Tibial nerve (tissue), 4 donors: ENCODE results near the gene RAB11FIP4. TPM values are rescaled to one million over a fixed set of nuclear protein-coding genes. Genes with fewer than 3 reads are reported as not detected.
"Not testable (repeated sequence)": the region's sequence is repeated elsewhere in the genome, so short reads cannot be mapped to it uniquely, and the experiment has no call there.

Source experiments
- DNase-seq, 2 donors: peaks; one replicate each; pipeline ENCODE4 v3.0.0-alpha.2; 2019; ENCODE audit warnings: low spot score in 2 of 2
- H3K27ac ChIP-seq, 4 donors: fragments of 200-600 bp; sonication (generic) in 3 of 4; one replicate each; pipeline ENCODE4 v1.5.1; 2017 to 2019; ENCODE audit warnings: mild to moderate bottlenecking in 1 of 4
- H3K27me3 ChIP-seq, 2 donors: fragments of 200-600 bp; sonication (generic) in 1 of 2; one replicate each; pipeline versions ENCODE4 v1.5.1 to v1.6.0; 2017 to 2019
- H3K36me3 ChIP-seq, 3 donors: fragments of 200-600 bp; sonication (generic); one replicate each; pipeline ENCODE4 v1.5.1; 2018 to 2019
- H3K4me1 ChIP-seq, 4 donors: fragments of 200-600 bp; sonication (generic) in 3 of 4; one replicate each; pipeline ENCODE4 v1.5.1; 2017 to 2019
- H3K4me3 ChIP-seq, 4 donors: fragments of 200-600 bp; sonication (generic) in 3 of 4; one replicate each; pipeline ENCODE4 v1.5.1; 2017 to 2019; ENCODE audit warnings: mild to moderate bottlenecking in 1 of 4, moderate library complexity in 1 of 4
- H3K9me3 ChIP-seq, 4 donors: fragments of 200-600 bp; sonication (generic) in 3 of 4; one replicate each; pipeline ENCODE4 v1.5.1; 2017 to 2019
- CTCF ChIP-seq, 5 experiments: fragments of 200-600 bp in 3 of 5; fragments of 450-650 bp in 2 of 5; sonication (generic) in 3 of 5; IDR thresholded peaks; one replicate each; pipeline ENCODE4 v1.5.1; 2016 to 2019; ENCODE audit warnings: antibody characterized with exemption in 5 of 5, mild to moderate bottlenecking in 3 of 5, moderate library complexity in 2 of 5
- EP300 ChIP-seq, 2 donors: sonication (generic); formaldehyde crosslinking; IDR thresholded peaks; one replicate each; pipeline ENCODE4 v1.6.1; 2017; ENCODE audit warnings: antibody characterized with exemption in 2 of 2, mild to moderate bottlenecking in 1 of 2
- POLR2A ChIP-seq, 2 donors: fragments of 450-650 bp; IDR thresholded peaks; one replicate each; pipeline ENCODE4 v1.6.1; 2017; ENCODE audit warnings: antibody characterized with exemption in 2 of 2, mild to moderate bottlenecking in 2 of 2, moderate library complexity in 2 of 2
- WGBS, 2 donors: methylation state at CpG; one replicate each; pipeline ENCODE4 v1.1.5; 2018; 5-methylcytosine and 5-hydroxymethylcytosine counted together
- total RNA-seq, 4 donors: library from RNA; depleted of rRNA; stranded (reverse); fragments of >200 nt; gene quantifications; one replicate each; pipeline ENCODE4 v1.1.0, GENCODE V29; 2016

The RAB11FIP4 gene
- total RNA-seq, 4 donors from 2014 or later: 2.7 to 6.9 (median 4.1) TPM

GRCh38 chr17:31439716-31440115, 48.2 kb downstream of the RAB11FIP4 start:
- H3K4me1 ChIP-seq: peaks cover 0 to 8% (median 0%) of the 10 kb centered on the region in 4 donors
- H3K4me3 ChIP-seq: no peak overlapping the region
- TF ChIP-seq POLR2A (IDR thresholded peaks at IDR 0.05) (no peak), CTCF (IDR thresholded peaks at IDR 0.05) (no peak), EP300 (IDR thresholded peaks at IDR 0.05) (no peak)
- H3K36me3 ChIP-seq: no peaks in the 10 kb centered on the region
- no peak overlapping the region for H3K27ac ChIP-seq
- DNase-seq: no peak
- 89 to 91% methylated on average over 4 of the region's 4 CpGs for WGBS, 2 donors
- H3K27me3 ChIP-seq: no peaks in the 10 kb centered on the region
- H3K9me3 ChIP-seq: no peaks in the 10 kb centered on the region

GRCh38 chr17:31442276-31442675, 50.8 kb downstream of the RAB11FIP4 start:
- Histone ChIP-seq H3K27ac (no peak overlapping the region), H3K9me3 (no peaks in the 10 kb centered on the region), H3K36me3 (no peaks in the 10 kb centered on the region), H3K4me3 (no peak overlapping the region), H3K4me1 (peaks cover 0 to 3% (median 0%) of the 10 kb centered on the region in 4 donors), H3K27me3 (no peaks in the 10 kb centered on the region)
- WGBS, 2 donors: 76 to 78% methylated on average over 5 of the region's 5 CpGs
- TF ChIP-seq POLR2A (IDR thresholded peaks at IDR 0.05): no peak
- TF ChIP-seq CTCF (IDR thresholded peaks at IDR 0.05): no peak
- no peak for TF ChIP-seq EP300 (IDR thresholded peaks at IDR 0.05)
- no peak for DNase-seq

GRCh38 chr17:31442856-31443255, 51.4 kb downstream of the RAB11FIP4 start:
- not testable (repeated sequence) for H3K4me1 ChIP-seq, H3K36me3 ChIP-seq, DNase-seq, H3K4me3 ChIP-seq, H3K27me3 ChIP-seq, H3K27ac ChIP-seq, H3K9me3 ChIP-seq
- WGBS, 2 donors: 61 to 65% methylated on average over 5 of the region's 5 CpGs

- Histone ChIP-seq H3K4me1 (no peaks in the 10 kb centered on the region), H3K27me3 (no peaks in the 10 kb centered on the region), H3K9me3 (no peaks in the 10 kb centered on the region), H3K36me3 (no peaks in the 10 kb centered on the region), H3K27ac (no peak overlapping the region), H3K4me3 (no peak overlapping the region)
- DNase-seq: no peak
- TF ChIP-seq CTCF (IDR thresholded peaks at IDR 0.05): no peak
- no peak for TF ChIP-seq EP300 (IDR thresholded peaks at IDR 0.05)
- no peak for TF ChIP-seq POLR2A (IDR thresholded peaks at IDR 0.05)
- 85% methylated on average over 7 of the region's 7 CpGs for WGBS, 2 donors
These were observed 51.9 kb downstream of the RAB11FIP4 start for GRCh38 chr17:31443386-31443785.

GRCh38 chr17:31444026-31444425, 52.6 kb downstream of the RAB11FIP4 start:
- 69 to 75% methylated on average over 2 of the region's 2 CpGs for WGBS, 2 donors
- Histone ChIP-seq H3K27me3 (no peaks in the 10 kb centered on the region), H3K4me3 (no peak overlapping the region), H3K9me3 (no peaks in the 10 kb centered on the region), H3K27ac (no peak overlapping the region), H3K4me1 (no peaks in the 10 kb centered on the region), H3K36me3 (no peaks in the 10 kb centered on the region)
- DNase-seq: no peak
- no peak for TF ChIP-seq EP300 (IDR thresholded peaks at IDR 0.05)
- no peak for TF ChIP-seq POLR2A (IDR thresholded peaks at IDR 0.05)
- TF ChIP-seq CTCF (IDR thresholded peaks at IDR 0.05): no peak
